ENCODE results near the gene JAKMIP1.

DNA sequence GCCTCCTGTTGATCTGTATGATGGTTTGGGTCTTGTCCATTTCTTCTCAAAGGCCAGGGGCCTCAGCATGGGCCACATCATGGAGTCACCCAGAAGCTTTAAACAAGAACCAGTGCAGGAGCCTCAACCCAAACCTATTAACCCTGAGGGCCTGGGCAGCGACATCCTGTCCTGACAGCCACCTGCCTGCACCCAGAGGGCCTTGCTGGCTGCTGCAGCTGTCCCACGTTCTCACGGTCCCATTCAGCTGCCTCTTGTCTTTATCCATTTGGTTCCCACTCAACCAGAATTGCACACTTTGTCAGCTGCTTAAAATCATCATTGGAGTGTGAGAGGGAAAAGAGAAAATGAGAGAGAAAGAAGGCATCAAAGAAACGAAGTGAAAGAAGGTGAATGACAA lies 203.7 kb downstream of the JAKMIP1 start:
- TF ChIP-seq POLR2A (IDR thresholded peaks at IDR 0.05) (no peak), CTCF (IDR thresholded peaks at IDR 0.05) (no peak)

Measured in body of pancreas (tissue), 4 donors.